ENCODE measurements around the gene CRYGB. TPM values are rescaled to one million over a fixed set of nuclear protein-coding genes. Genes with fewer than 3 reads are reported as not detected.

CRYGB gene
- total RNA-seq, 2 experiments from 2014 or later: not detected

DNA sequence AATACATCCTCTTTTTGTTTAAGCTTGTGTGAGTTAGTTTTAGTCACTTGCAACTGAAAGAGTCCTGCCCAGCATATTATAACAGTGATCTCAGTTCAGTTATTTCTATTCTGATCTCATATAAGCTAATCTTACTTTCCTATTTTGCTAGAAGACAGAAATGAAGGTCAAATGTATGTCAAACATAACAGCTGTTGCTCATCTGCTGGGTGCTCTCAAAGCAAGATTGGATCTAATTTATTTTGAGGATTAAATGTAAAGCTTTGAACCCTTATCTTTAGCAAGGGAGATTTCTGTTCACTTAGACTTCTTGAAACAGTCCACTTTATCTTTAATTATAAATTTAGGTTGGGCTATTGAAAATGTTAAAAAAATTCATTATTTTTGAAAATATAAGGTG, 52.8 kb downstream of the CRYGB start:
- BruUV-seq (replicated peaks): no TSS peak
- intact Hi-C loops (cut with micrococcal nuclease; ENCODE audit: unreplicated experiment): no loop called here
- Histone ChIP-seq H3K4me1 (ENCODE audit: insufficient read depth, low read length, poor library complexity, severe bottlenecking) (no peaks in the 10 kb centered on the region), H3K27ac (ENCODE audit: low read depth, low read length, poor library complexity, severe bottlenecking) (no peak overlapping the region), H3K4me2 (ENCODE audit: low read length) (no peak overlapping the region), H3K79me2 (ENCODE audit: insufficient read depth, low read depth, low read length) (no peaks in the 10 kb centered on the region), H3K4me3 (ENCODE audit: low read depth, low read length, poor library complexity, severe bottlenecking) (no peak overlapping the region), H2AFZ (ENCODE audit: low read length) (no peak overlapping the region), H3K9me2 (ENCODE audit: insufficient read depth, low read length) (no peaks in the 10 kb centered on the region), H3K36me3 (ENCODE audit: insufficient read depth, low read length) (no peaks in the 10 kb centered on the region), H3K9me3 (ENCODE audit: low read length) (no peaks in the 10 kb centered on the region), H4K20me1 (ENCODE audit: insufficient read depth, low read length) (no peaks in the 10 kb centered on the region)
- DNase-seq (ENCODE audit: low spot score): no peak
- ChIA-PET POLR2A (interaction anchor here (0.6 to 1.0 kb wide), 5 partner anchors 57 to 755 kb away, joined by 3 read pairs; no protein-coding TSS in a partner anchor), CTCF (ENCODE audit: unreplicated experiment) (no interaction called here)
- TF ChIP-seq, protein P1, sequence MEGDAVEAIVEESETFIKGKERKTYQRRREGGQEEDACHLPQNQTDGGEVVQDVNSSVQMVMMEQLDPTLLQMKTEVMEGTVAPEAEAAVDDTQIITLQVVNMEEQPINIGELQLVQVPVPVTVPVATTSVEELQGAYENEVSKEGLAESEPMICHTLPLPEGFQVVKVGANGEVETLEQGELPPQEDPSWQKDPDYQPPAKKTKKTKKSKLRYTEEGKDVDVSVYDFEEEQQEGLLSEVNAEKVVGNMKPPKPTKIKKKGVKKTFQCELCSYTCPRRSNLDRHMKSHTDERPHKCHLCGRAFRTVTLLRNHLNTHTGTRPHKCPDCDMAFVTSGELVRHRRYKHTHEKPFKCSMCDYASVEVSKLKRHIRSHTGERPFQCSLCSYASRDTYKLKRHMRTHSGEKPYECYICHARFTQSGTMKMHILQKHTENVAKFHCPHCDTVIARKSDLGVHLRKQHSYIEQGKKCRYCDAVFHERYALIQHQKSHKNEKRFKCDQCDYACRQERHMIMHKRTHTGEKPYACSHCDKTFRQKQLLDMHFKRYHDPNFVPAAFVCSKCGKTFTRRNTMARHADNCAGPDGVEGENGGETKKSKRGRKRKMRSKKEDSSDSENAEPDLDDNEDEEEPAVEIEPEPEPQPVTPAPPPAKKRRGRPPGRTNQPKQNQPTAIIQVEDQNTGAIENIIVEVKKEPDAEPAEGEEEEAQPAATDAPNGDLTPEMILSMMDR (conservative IDR thresholded peaks at IDR 0.05; ENCODE audit: low read length): no peak
- no peak for TF ChIP-seq EZH2phosphoT487 (IDR thresholded peaks at IDR 0.05; ENCODE audit: borderline replicate concordance, low read depth, low read length)

Other genes starting within 250 kb of the CRYGB start
- gene PLEKHM3, start 120.6 kb downstream of the CRYGB start, total RNA-seq (2014; rRNA removed; shearing (Covaris generic)): 4.0 and 6.3 TPM in 2 replicates
- gene PLEKHM3, start 120.6 kb downstream of the CRYGB start, total RNA-seq (2022): 3.7 and 5.4 TPM in 2 replicates
- not detected in 2 replicates for gene CRYGD, start 21.6 kb downstream of the CRYGB start, total RNA-seq (2014; rRNA removed; shearing (Covaris generic))
- not detected in 2 replicates for gene CRYGD, start 21.6 kb downstream of the CRYGB start, total RNA-seq (2022)
- not detected in 2 replicates for gene CRYGC, start 16.3 kb downstream of the CRYGB start, total RNA-seq (2014; rRNA removed; shearing (Covaris generic))
- gene CRYGC, start 16.3 kb downstream of the CRYGB start, total RNA-seq (2022): not detected in 2 replicates
- gene CRYGA, start 17.4 kb upstream of the CRYGB start, total RNA-seq (2014; rRNA removed; shearing (Covaris generic)): not detected in 2 replicates
- gene CRYGA, start 17.4 kb upstream of the CRYGB start, total RNA-seq (2022): not detected in 2 replicates
- gene C2orf80, start 43.9 kb upstream of the CRYGB start, total RNA-seq (2014; rRNA removed; shearing (Covaris generic)): not detected in 2 replicates
- gene C2orf80, start 43.9 kb upstream of the CRYGB start, total RNA-seq (2022): not detected in 2 replicates
- gene IDH1, start 108.9 kb upstream of the CRYGB start, total RNA-seq (2014; rRNA removed; shearing (Covaris generic)): 28.2 and 36.2 TPM in 2 replicates
- gene IDH1, start 108.9 kb upstream of the CRYGB start, total RNA-seq (2022): 48.9 and 57.2 TPM in 2 replicates
- 29.2 and 29.7 TPM in 2 replicates for gene PIKFYVE, start 120.1 kb upstream of the CRYGB start, total RNA-seq (2014; rRNA removed; shearing (Covaris generic))
- gene PIKFYVE, start 120.1 kb upstream of the CRYGB start, total RNA-seq (2022): 50.0 and 52.2 TPM in 2 replicates

Data from OCI-LY7 (cell line).